Activated B cell treated with CpG ODN at 0.5 μM for 24 hours (primary cell): ENCODE data around the gene USP49. TPM values are rescaled to one million over a fixed set of nuclear protein-coding genes. Genes with fewer than 3 reads are reported as not detected.

ENCODE experiments used
- ATAC-seq: fragments of 200-7000 bp; cut with Tn5 transposase; one replicate; pipeline ENCODE4 v1.10.0; 2021; ENCODE audit warnings: low read depth, mild to moderate bottlenecking, moderate library complexity
- CTCF ChIA-PET: fragments of 350-600 bp; sonication (Branson Sonifier 250); formaldehyde crosslinking; loops from one replicate; lab custom pipeline; 2021; ENCODE audit warnings: antibody characterized with exemption; lab: Charles Lee
- POLR2A ChIA-PET: fragments of 350-600 bp; sonication (Branson Sonifier 250); formaldehyde crosslinking; loops from one replicate; lab custom pipeline; 2021; ENCODE audit warnings: antibody characterized with exemption; lab: Charles Lee
- DNase-seq: peaks from one replicate; pipeline ENCODE4 v3.0.0; 2022
- H3K27ac Mint-ChIP-seq: one replicate; pipeline ENCODE4 v1.8.0; 2020; ENCODE audit warnings: mixed read lengths
- H3K27me3 Mint-ChIP-seq: one replicate; pipeline ENCODE4 v1.8.0; 2021; ENCODE audit warnings: mixed read lengths
- H3K36me3 Mint-ChIP-seq: one replicate; pipeline ENCODE4 v1.8.0; 2021; ENCODE audit warnings: low read depth, mixed read lengths
- H3K4me1 Mint-ChIP-seq: one replicate; pipeline ENCODE4 v1.8.0; 2021; ENCODE audit warnings: mixed read lengths
- H3K4me3 Mint-ChIP-seq: one replicate; pipeline ENCODE4 v1.8.0; 2020; ENCODE audit warnings: mild to moderate bottlenecking, mixed read lengths
- H3K9me3 Mint-ChIP-seq: one replicate; pipeline ENCODE4 v1.8.0; 2020; ENCODE audit warnings: mixed read lengths
- CTCF ChIP-seq: fragments of 200-600 bp; IDR thresholded peaks from one replicate; pipeline ENCODE4 v1.8.0; 2022; ENCODE audit warnings: antibody characterized with exemption, mild to moderate bottlenecking
- intact Hi-C: fragments of 100-400 bp; cut with micrococcal nuclease; formaldehyde crosslinking; loops from one replicate; pipeline ENCODE4 v1.15.1; 2024
- total RNA-seq: library from RNA; stranded (reverse); gene quantifications from 2 replicates; pipeline ENCODE4 v1.2.3, GENCODE V29; 2022

The USP49 gene
- total RNA-seq, 1 donor from 2014 or later: 7.7 TPM

GRCh38 chr6:41826343-41827022 is 68.7 kb downstream of the USP49 start:
- Mint-ChIP-seq H3K9me3 (no peaks in the 10 kb centered on the region), H3K36me3 (peaks cover 2% of the 10 kb centered on the region), H3K4me3 (no peak overlapping the region), H3K27me3 (no peaks in the 10 kb centered on the region), H3K4me1 (no peaks in the 10 kb centered on the region), H3K27ac (no peak overlapping the region)
- no peak for TF ChIP-seq CTCF
- ChIA-PET POLR2A (no interaction called here), CTCF (no interaction called here)
- DNase-seq (no peak), ATAC-seq (no peak)
- intact Hi-C loops: no loop called here

GRCh38 chr6:41824571-41825569 is 70.3 kb downstream of the USP49 start:
- TF ChIP-seq CTCF: no peak
- Mint-ChIP-seq H3K4me3 (no peak overlapping the region), H3K36me3 (peaks cover 2% of the 10 kb centered on the region), H3K9me3 (no peaks in the 10 kb centered on the region), H3K4me1 (no peaks in the 10 kb centered on the region), H3K27ac (no peak overlapping the region), H3K27me3 (no peaks in the 10 kb centered on the region)
- intact Hi-C loops: no loop called here
- POLR2A ChIA-PET: no interaction called here
- CTCF ChIA-PET: no interaction called here
- DNase-seq: no peak
- ATAC-seq: no peak

- H3K27me3 Mint-ChIP-seq: no peaks in the 10 kb centered on the region
- no peaks in the 10 kb centered on the region for H3K9me3 Mint-ChIP-seq
- ATAC-seq (no peak), DNase-seq (no peak)
- H3K4me1 Mint-ChIP-seq: no peaks in the 10 kb centered on the region
- peaks cover 2% of the 10 kb centered on the region for H3K36me3 Mint-ChIP-seq
- TF ChIP-seq CTCF: no peak
- ChIA-PET CTCF (no interaction called here), POLR2A (no interaction called here)
- no peak overlapping the region for H3K4me3 Mint-ChIP-seq
- intact Hi-C loops: no loop called here
- H3K27ac Mint-ChIP-seq: no peak overlapping the region
These were observed 72.0 kb downstream of the USP49 start for GRCh38 chr6:41823178-41823577.

GRCh38 chr6:41822021-41822420 is 73.2 kb downstream of the USP49 start:
- TF ChIP-seq CTCF: no peak
- Mint-ChIP-seq H3K4me3 (no peak overlapping the region), H3K27me3 (no peaks in the 10 kb centered on the region), H3K4me1 (no peaks in the 10 kb centered on the region), H3K36me3 (peaks cover 2% of the 10 kb centered on the region), H3K9me3 (no peaks in the 10 kb centered on the region), H3K27ac (no peak overlapping the region)
- ATAC-seq (no peak), DNase-seq (no peak)
- CTCF ChIA-PET: no interaction called here
- POLR2A ChIA-PET: no interaction called here
- intact Hi-C loops: no loop called here

- CTCF ChIA-PET: no interaction called here
- no peak for ATAC-seq
These were observed 73.9 kb downstream of the USP49 start for GRCh38 chr6:41821266-41821665.

More at GRCh38 chr6:41821266-41821665, 73.9 kb downstream of the USP49 start:
- TF ChIP-seq CTCF: no peak
- H3K27me3 Mint-ChIP-seq: no peaks in the 10 kb centered on the region
- no peak overlapping the region for H3K4me3 Mint-ChIP-seq
- no peak for DNase-seq
- H3K9me3 Mint-ChIP-seq: no peaks in the 10 kb centered on the region
- peaks cover 2% of the 10 kb centered on the region for H3K36me3 Mint-ChIP-seq
- POLR2A ChIA-PET: no interaction called here
- H3K27ac Mint-ChIP-seq: no peak overlapping the region
- no peaks in the 10 kb centered on the region for H3K4me1 Mint-ChIP-seq
- intact Hi-C loops: no loop called here
